H9 (cell line): Measurements from ENCODE around the gene JARID2. TPM values are rescaled to one million over a fixed set of nuclear protein-coding genes. Genes with fewer than 3 reads are reported as not detected.

ENCODE experiments used
- DNase-seq: peaks from one replicate; pipeline ENCODE4 v3.0.0-alpha.2; 2017
- H2AFZ ChIP-seq: one replicate; pipeline ENCODE4 v1.6.1; 2013; ENCODE audit warnings: mild to moderate bottlenecking, low read length, control low read depth, moderate library complexity
- H2AK5ac ChIP-seq: 2 replicates; pipeline ENCODE4 v1.6.1; 2013; ENCODE audit warnings: low read length, control low read depth, mixed read lengths; ENCODE audit not compliant: insufficient read length
- H2BK120ac ChIP-seq: one replicate; pipeline ENCODE4 v1.6.1; 2013; ENCODE audit warnings: low read depth, mild to moderate bottlenecking, low read length, control low read depth, inconsistent platforms; ENCODE audit not compliant: poor library complexity, severe bottlenecking
- H2BK12ac ChIP-seq: 2 replicates; pipeline ENCODE4 v1.6.1; 2013; ENCODE audit warnings: low read length, control low read depth, mixed read lengths, low read depth; ENCODE audit not compliant: insufficient read length
- H2BK15ac ChIP-seq: 2 replicates; pipeline ENCODE4 v1.6.1; 2013; ENCODE audit warnings: low read depth, low read length, control low read depth
- H2BK20ac ChIP-seq: one replicate; pipeline ENCODE4 v1.6.1; 2013; ENCODE audit warnings: low read depth, mild to moderate bottlenecking, low read length, control low read depth, inconsistent platforms; ENCODE audit not compliant: poor library complexity, severe bottlenecking
- H2BK5ac ChIP-seq: 2 replicates; pipeline ENCODE4 v1.6.1; 2013; ENCODE audit warnings: low read length, control low read depth, mixed read lengths; ENCODE audit not compliant: insufficient read length
- H3K14ac ChIP-seq: 2 replicates; pipeline ENCODE4 v1.6.1; 2013; ENCODE audit warnings: low read length, control low read depth; ENCODE audit not compliant: insufficient read depth
- H3K18ac ChIP-seq: 2 replicates; pipeline ENCODE4 v1.6.1; 2013; ENCODE audit warnings: low read depth, mild to moderate bottlenecking, mixed read lengths, low read length, control low read depth; ENCODE audit not compliant: insufficient read length
- H3K23ac ChIP-seq: 2 replicates; pipeline ENCODE4 v1.6.1; 2013; ENCODE audit warnings: low read length, control low read depth, mixed read lengths, low read depth; ENCODE audit not compliant: insufficient read length
- H3K23me2 ChIP-seq: 2 replicates; pipeline ENCODE4 v1.6.1; 2013; ENCODE audit warnings: low read depth, mild to moderate bottlenecking, mixed read lengths, low read length, control low read depth; ENCODE audit not compliant: insufficient read length, poor library complexity, severe bottlenecking
- H3K27ac ChIP-seq: 2 replicates; pipeline ENCODE4 v1.5.1; 2013; ENCODE audit warnings: low read length, control low read depth, mixed read lengths, low read depth; ENCODE audit not compliant: insufficient read length
- H3K27me3 ChIP-seq: 2 replicates; pipeline ENCODE4 v1.6.1; 2013; ENCODE audit warnings: low read length, control low read depth, inconsistent platforms; ENCODE audit not compliant: insufficient read depth
- H3K4ac ChIP-seq: 2 replicates; pipeline ENCODE4 v1.6.1; 2013; ENCODE audit warnings: low read depth, mild to moderate bottlenecking, control low read depth, inconsistent platforms, low read length, moderate library complexity
- H3K4me1 ChIP-seq: 2 replicates; pipeline ENCODE4 v1.6.1; 2013; ENCODE audit warnings: low read length, control low read depth, inconsistent platforms; ENCODE audit not compliant: insufficient read depth
- H3K4me2 ChIP-seq: 2 replicates; pipeline ENCODE4 v1.6.1; 2013; ENCODE audit warnings: low read length, control low read depth, mixed read lengths; ENCODE audit not compliant: insufficient read length, insufficient read depth
- H3K56ac ChIP-seq: 2 replicates; pipeline ENCODE4 v1.6.1; 2013; ENCODE audit warnings: low read depth, mild to moderate bottlenecking, mixed read lengths, low read length, control low read depth; ENCODE audit not compliant: insufficient read length
- H3K79me1 ChIP-seq: 2 replicates; pipeline ENCODE4 v1.6.1; 2013; ENCODE audit warnings: low read depth, mild to moderate bottlenecking, moderate library complexity, low read length, control low read depth, inconsistent platforms; ENCODE audit not compliant: insufficient read depth, poor library complexity, severe bottlenecking
- H3K79me2 ChIP-seq: 2 replicates; pipeline ENCODE4 v1.6.1; 2013; ENCODE audit warnings: low read length, control low read depth, inconsistent platforms; ENCODE audit not compliant: insufficient read depth
- H3K9ac ChIP-seq: 2 replicates; pipeline ENCODE4 v1.6.1; 2013; ENCODE audit warnings: low read length, control low read depth, mixed read lengths; ENCODE audit not compliant: insufficient read length; ENCODE audit errors: extremely low read depth
- H3K9me3 ChIP-seq: one replicate; pipeline ENCODE4 v1.6.1; 2013; ENCODE audit warnings: low read depth, low read length, inconsistent platforms; ENCODE audit not compliant: control insufficient read depth
- H3T11ph ChIP-seq: one replicate; pipeline ENCODE4 v1.6.1; 2013; ENCODE audit warnings: mild to moderate bottlenecking, low read length, control low read depth, inconsistent platforms
- H4K20me1 ChIP-seq: one replicate; pipeline ENCODE4 v1.6.1; 2013; ENCODE audit not compliant: control insufficient read depth, insufficient read length, insufficient read depth
- H4K5ac ChIP-seq: 2 replicates; pipeline ENCODE4 v1.6.1; 2013; ENCODE audit warnings: low read depth, mild to moderate bottlenecking, mixed read lengths, low read length, control low read depth; ENCODE audit not compliant: insufficient read length
- H4K8ac ChIP-seq: replicated peaks from 2 replicates; pipeline ENCODE4 v1.6.1; 2013; ENCODE audit warnings: low read length, control low read depth, mixed read lengths, low read depth; ENCODE audit not compliant: insufficient read length
- H4K91ac ChIP-seq: 2 replicates; pipeline ENCODE4 v1.6.1; 2013; ENCODE audit warnings: low read depth, mild to moderate bottlenecking, moderate library complexity, mixed read lengths, low read length, control low read depth; ENCODE audit not compliant: insufficient read length
- H3K27ac Mint-ChIP-seq, 3 experiments: 2 replicates in 2 of 3; 3 replicates in 1 of 3; pipeline ENCODE4 v1.8.0; 2020 to 2021; ENCODE audit warnings: mixed read lengths in 3 of 3, mild to moderate bottlenecking in 1 of 3, moderate library complexity in 1 of 3
- H3K27me3 Mint-ChIP-seq: 2 replicates; pipeline ENCODE4 v1.8.0; 2021; ENCODE audit warnings: low read depth, mild to moderate bottlenecking, moderate library complexity, mixed read lengths
- H3K36me3 Mint-ChIP-seq, 3 experiments: 2 replicates in 2 of 3; 3 replicates in 1 of 3; pipeline ENCODE4 v1.8.0; 2020 to 2021; ENCODE audit warnings: low read depth in 3 of 3, mixed read lengths in 3 of 3; ENCODE audit not compliant: insufficient read depth in 1 of 3
- H3K4me1 Mint-ChIP-seq, 2 experiments: 2 replicates each; pipeline ENCODE4 v1.8.0; 2020; ENCODE audit warnings: mixed read lengths in 2 of 2
- H3K4me3 Mint-ChIP-seq, 2 experiments: 2 replicates in 1 of 2; 3 replicates in 1 of 2; pipeline ENCODE4 v1.8.0; 2020 to 2021; ENCODE audit warnings: mild to moderate bottlenecking in 2 of 2, mixed read lengths in 2 of 2, moderate library complexity in 1 of 2
- H3K9me3 Mint-ChIP-seq, 2 experiments: 2 replicates in 1 of 2; 3 replicates in 1 of 2; pipeline ENCODE4 v1.8.0; 2020; ENCODE audit warnings: mild to moderate bottlenecking in 2 of 2, mixed read lengths in 2 of 2, moderate library complexity in 1 of 2
- CTCF ChIP-seq: fragments of 200-600 bp; sonication (generic); conservative IDR thresholded peaks from 3 replicates; pipeline ENCODE4 v1.8.0; 2021; ENCODE audit warnings: antibody characterized with exemption, mild to moderate bottlenecking
- WGBS: extraction: QIAGEN DNeasy Blood & Tissue Kit; methylation state at CpG from one replicate; pipeline ENCODE4 v1.1.7; 2013; ENCODE audit warnings: missing lambda C conversion rate, low lambda C conversion rate, mixed read lengths; ENCODE audit not compliant: insufficient read length; ENCODE audit errors: extremely low coverage; 5-methylcytosine and 5-hydroxymethylcytosine counted together
- total RNA-seq: library from RNA; stranded (reverse); gene quantifications from 2 replicates; pipeline ENCODE4 v1.2.1, GENCODE V29; 2021

The JARID2 gene
- total RNA-seq, 1 experiment from 2014 or later: 174 TPM

GRCh38 chr6:15441215-15441868 lies 195.5 kb downstream of the JARID2 start:
- Histone ChIP-seq H3K9me3 (no peaks in the 10 kb centered on the region), H3K56ac (no peak overlapping the region), H3T11ph (no peak overlapping the region), H3K18ac (no peak overlapping the region), H2BK20ac (no peak overlapping the region), H4K20me1 (no peaks in the 10 kb centered on the region), H2BK15ac (no peak overlapping the region), H3K4me2 (no peak overlapping the region), H3K4me1 (peaks cover 23% of the 10 kb centered on the region), H2BK12ac (no peak overlapping the region), H2AFZ (no peak overlapping the region), H3K27ac (no peak overlapping the region), H3K4ac (no peak overlapping the region), H4K8ac (no peak overlapping the region), H3K23me2 (no peaks in the 10 kb centered on the region), H3K79me1 (no peaks in the 10 kb centered on the region), H4K5ac (no peak overlapping the region), H3K79me2 (peaks cover 89% of the 10 kb centered on the region), H2AK5ac (no peak overlapping the region), H3K14ac (no peak overlapping the region), H4K91ac (no peak overlapping the region), H2BK5ac (no peak overlapping the region), H3K27me3 (no peaks in the 10 kb centered on the region), H2BK120ac (no peak overlapping the region), H3K23ac (no peak overlapping the region), H3K9ac (no peak overlapping the region)
- no peaks in the 10 kb centered on the region for H3K9me3 Mint-ChIP-seq
- peaks cover 90 to 93% of the 10 kb centered on the region in 2 experiments for H3K4me1 Mint-ChIP-seq
- peak; percentile 78 for TF ChIP-seq CTCF
- H3K27me3 Mint-ChIP-seq: peaks cover 2% of the 10 kb centered on the region; the same call in 1 of the 2 replicates
- no peak overlapping the region for H3K4me3 Mint-ChIP-seq
- no CpG with 5 or more reads among the region's 7 CpGs for WGBS
- DNase-seq: peak; percentile 6
- peaks cover 0 to 8% (median 0%) of the 10 kb centered on the region in 3 experiments; a peak in 3 of 7 replicates for H3K36me3 Mint-ChIP-seq
- H3K27ac Mint-ChIP-seq: 0 out of 7 replicates have a peak overlapping the region, but pooled peaks of 1 of the 3 experiments have one; percentile 13
